NT2/D1 (cell line): ENCODE data around the gene KIF12.

ENCODE experiments used
- SUZ12 ChIP-seq: IDR thresholded peaks from 2 replicates; pipeline ENCODE4 v1.6.1; 2011; ENCODE audit not compliant: insufficient read length, insufficient read depth; ENCODE audit errors: extremely low read depth
- YY1 ChIP-seq: IDR thresholded peaks from 2 replicates; pipeline ENCODE4 v1.6.1; 2011; ENCODE audit not compliant: insufficient read length, insufficient read depth
- ZNF274 ChIP-seq: IDR thresholded peaks from 2 replicates; pipeline ENCODE4 v1.6.1; 2011; ENCODE audit warnings: mild to moderate bottlenecking, low read depth, low read length

- TF ChIP-seq YY1, result no peak
- TF ChIP-seq ZNF274, result no peak
- TF ChIP-seq SUZ12, result no peak
Measured at GRCh38 chr9:114110180-114110579, 11.1 kb upstream of the KIF12 start.
